ENCODE measurements around the gene PARD3B.

PARD3B gene

GRCh38 chr2:204982303-204982702 is 437.0 kb downstream of the PARD3B start:
- no peak for DNase-seq (ENCODE audit: low spot score)
- TF ChIP-seq CTCF (IDR thresholded peaks at IDR 0.05; ENCODE audit: extremely low read depth, missing control alignments) = no peak

DNA sequence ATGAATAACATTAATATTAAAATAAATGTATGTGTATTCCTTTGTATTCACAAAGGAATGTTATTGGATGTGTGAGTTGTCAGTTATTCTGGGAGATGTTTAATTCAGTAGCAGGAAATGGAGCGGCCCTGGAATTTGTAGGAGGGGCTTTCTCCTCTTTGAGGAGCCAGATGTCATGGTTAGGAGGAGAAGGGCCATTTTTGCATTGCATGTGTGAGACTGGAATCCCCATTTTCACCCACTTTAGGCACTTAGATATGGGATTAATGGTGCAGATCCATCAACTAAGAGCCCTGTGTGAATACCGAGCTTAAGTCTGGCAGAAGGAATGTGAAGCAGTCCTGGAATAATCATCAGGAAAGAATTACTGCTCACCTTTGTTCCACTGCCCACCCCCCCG is 439.2 kb downstream of the PARD3B start:
- no peak for TF ChIP-seq CTCF (IDR thresholded peaks at IDR 0.05; ENCODE audit: extremely low read depth, missing control alignments)
- no peak for DNase-seq (ENCODE audit: low spot score)

- no peak for DNase-seq (ENCODE audit: low spot score)
- no peak for TF ChIP-seq CTCF (IDR thresholded peaks at IDR 0.05; ENCODE audit: extremely low read depth, missing control alignments)
These were observed 441.4 kb downstream of the PARD3B start for GRCh38 chr2:204986641-204987040.

- no peak for TF ChIP-seq CTCF (IDR thresholded peaks at IDR 0.05; ENCODE audit: extremely low read depth, missing control alignments)
These were observed 443.6 kb downstream of the PARD3B start for GRCh38 chr2:204988836-204989235.

GRCh38 chr2:204989877-204990276 is 444.6 kb downstream of the PARD3B start:
- TF ChIP-seq CTCF (IDR thresholded peaks at IDR 0.05; ENCODE audit: extremely low read depth, missing control alignments) = no peak
- DNase-seq (ENCODE audit: low spot score) = no peak

More at GRCh38 chr2:204988836-204989235, 443.6 kb downstream of the PARD3B start:
- DNase-seq (ENCODE audit: low spot score) = no peak

DNA sequence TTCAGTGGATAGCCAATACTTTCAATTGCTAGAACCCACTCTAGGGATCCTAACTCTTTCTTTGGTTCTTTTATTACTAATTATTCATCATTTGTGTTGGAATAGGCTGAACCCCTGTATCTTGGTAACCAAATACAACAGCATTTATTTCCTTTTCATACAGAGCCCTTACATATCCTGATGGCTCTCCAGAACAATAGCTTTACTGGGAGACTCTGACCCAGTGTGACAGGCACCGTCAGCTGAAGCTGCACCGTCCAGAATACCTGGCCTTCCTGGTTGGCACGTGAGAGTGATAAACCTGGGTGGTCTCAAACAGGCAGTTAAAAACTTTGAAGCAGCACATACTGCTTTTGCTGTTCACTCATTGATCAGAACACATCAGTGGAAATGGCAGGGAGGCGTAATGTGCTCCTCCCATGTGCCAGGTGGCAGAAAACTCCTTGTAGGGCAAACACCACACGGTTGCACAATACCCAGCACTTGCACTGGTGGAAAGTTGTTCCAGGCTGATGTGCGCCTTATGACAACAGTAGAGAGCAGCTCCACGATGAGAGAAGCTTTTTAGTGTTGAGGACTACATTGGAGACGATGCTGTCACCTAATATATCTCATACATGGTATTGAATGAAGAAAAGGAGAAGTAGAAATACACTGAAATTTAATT is 456.2 kb downstream of the PARD3B start:
- DNase-seq (ENCODE audit: low spot score) = no peak
- TF ChIP-seq CTCF (IDR thresholded peaks at IDR 0.05; ENCODE audit: extremely low read depth, missing control alignments) = no peak

- no peak for TF ChIP-seq CTCF (IDR thresholded peaks at IDR 0.05; ENCODE audit: extremely low read depth, missing control alignments)
These were observed 457.1 kb downstream of the PARD3B start for GRCh38 chr2:205002390-205002789.

More at GRCh38 chr2:205002390-205002789, 457.1 kb downstream of the PARD3B start:
- no peak for DNase-seq (ENCODE audit: low spot score)
